ENCODE results near the gene TTC28.

DNA sequence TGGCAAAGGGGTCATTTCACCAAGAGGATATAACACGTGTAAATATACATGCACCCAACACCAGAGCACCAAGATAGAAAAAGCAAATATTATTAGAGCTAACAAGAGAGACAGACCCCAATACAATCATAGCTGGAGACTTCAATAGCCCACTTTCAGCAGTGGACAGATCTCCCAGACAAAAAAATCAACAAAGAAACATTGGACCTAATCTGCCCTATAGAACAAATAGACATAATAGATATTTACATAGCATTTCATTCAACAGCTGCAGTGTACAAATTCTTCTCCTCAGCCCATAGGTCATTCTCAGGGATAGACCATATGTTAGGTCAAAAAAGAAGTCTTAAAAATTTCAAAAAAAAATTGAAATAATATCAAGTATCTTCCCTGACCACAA is 312.8 kb downstream of the TTC28 start:
- TF ChIP-seq, protein P1, sequence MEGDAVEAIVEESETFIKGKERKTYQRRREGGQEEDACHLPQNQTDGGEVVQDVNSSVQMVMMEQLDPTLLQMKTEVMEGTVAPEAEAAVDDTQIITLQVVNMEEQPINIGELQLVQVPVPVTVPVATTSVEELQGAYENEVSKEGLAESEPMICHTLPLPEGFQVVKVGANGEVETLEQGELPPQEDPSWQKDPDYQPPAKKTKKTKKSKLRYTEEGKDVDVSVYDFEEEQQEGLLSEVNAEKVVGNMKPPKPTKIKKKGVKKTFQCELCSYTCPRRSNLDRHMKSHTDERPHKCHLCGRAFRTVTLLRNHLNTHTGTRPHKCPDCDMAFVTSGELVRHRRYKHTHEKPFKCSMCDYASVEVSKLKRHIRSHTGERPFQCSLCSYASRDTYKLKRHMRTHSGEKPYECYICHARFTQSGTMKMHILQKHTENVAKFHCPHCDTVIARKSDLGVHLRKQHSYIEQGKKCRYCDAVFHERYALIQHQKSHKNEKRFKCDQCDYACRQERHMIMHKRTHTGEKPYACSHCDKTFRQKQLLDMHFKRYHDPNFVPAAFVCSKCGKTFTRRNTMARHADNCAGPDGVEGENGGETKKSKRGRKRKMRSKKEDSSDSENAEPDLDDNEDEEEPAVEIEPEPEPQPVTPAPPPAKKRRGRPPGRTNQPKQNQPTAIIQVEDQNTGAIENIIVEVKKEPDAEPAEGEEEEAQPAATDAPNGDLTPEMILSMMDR (IDR thresholded peaks at IDR 0.05) = no peak
- no peak for TF ChIP-seq POLR2A (IDR thresholded peaks at IDR 0.05)
- TF ChIP-seq POLR2AphosphoS5 (IDR thresholded peaks at IDR 0.05) = no peak
- no peak for TF ChIP-seq EP300 (IDR thresholded peaks at IDR 0.05)

Data from sigmoid colon (tissue), 4 donors.